Adrenal gland (tissue), 5 donors: Measurements from ENCODE around the gene IYD.

Experiments
- POLR2A ChIP-seq, 2 donors: fragments of 450-650 bp; IDR thresholded peaks; one replicate each; pipeline ENCODE4 v1.6.1; 2017; ENCODE audit warnings: antibody characterized with exemption in 2 of 2, mild to moderate bottlenecking in 2 of 2, moderate library complexity in 1 of 2
- TF ChIP-seq, protein P1 (sequence below), 6 experiments: fragments of 450-650 bp in 4 of 6; fragments of 200-600 bp in 2 of 6; sonication (generic) in 1 of 6; IDR thresholded peaks; 1 replicate in 5 of 6; 2 replicates in 1 of 6; pipeline versions ENCODE4 v1.5.1 to v1.8.0; 2016 to 2021; ENCODE audit warnings: antibody characterized with exemption in 6 of 6, mild to moderate bottlenecking in 2 of 6, moderate library complexity in 1 of 6
- donor health status: DM: no; HTN: no; CAD: no.

DNA sequence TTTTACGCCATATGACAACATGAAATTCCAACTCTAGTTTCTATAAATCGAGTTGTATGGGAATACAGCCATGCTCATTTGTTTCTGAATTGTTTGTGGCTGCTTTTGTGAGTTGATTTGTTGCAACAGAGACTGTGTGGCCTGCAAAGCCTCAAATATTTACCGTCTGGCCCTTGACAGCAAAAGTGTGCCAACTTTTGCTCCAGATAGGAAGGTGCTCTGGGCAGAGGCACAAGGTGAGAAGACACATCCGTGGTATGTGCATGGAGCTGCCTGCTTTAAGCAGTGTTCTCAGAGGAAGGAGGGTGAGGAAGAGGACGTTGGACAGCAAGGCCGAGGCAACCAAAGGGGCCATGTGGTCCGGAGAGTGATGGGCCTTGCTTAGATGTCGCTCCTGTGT is 57.4 kb downstream of the IYD start:
- TF ChIP-seq, protein P1, sequence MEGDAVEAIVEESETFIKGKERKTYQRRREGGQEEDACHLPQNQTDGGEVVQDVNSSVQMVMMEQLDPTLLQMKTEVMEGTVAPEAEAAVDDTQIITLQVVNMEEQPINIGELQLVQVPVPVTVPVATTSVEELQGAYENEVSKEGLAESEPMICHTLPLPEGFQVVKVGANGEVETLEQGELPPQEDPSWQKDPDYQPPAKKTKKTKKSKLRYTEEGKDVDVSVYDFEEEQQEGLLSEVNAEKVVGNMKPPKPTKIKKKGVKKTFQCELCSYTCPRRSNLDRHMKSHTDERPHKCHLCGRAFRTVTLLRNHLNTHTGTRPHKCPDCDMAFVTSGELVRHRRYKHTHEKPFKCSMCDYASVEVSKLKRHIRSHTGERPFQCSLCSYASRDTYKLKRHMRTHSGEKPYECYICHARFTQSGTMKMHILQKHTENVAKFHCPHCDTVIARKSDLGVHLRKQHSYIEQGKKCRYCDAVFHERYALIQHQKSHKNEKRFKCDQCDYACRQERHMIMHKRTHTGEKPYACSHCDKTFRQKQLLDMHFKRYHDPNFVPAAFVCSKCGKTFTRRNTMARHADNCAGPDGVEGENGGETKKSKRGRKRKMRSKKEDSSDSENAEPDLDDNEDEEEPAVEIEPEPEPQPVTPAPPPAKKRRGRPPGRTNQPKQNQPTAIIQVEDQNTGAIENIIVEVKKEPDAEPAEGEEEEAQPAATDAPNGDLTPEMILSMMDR (IDR thresholded peaks at IDR 0.05) = no peak
- no peak for TF ChIP-seq POLR2A (IDR thresholded peaks at IDR 0.05)
